ENCODE measurements around the gene SERPINA4. TPM values are rescaled to one million over a fixed set of nuclear protein-coding genes. Genes with fewer than 3 reads are reported as not detected.

The SERPINA4 gene
- total RNA-seq, 8 experiments from 2014 or later = 0.09 to 0.28 (median 0.24) TPM; not detected in 5

GRCh38 chr14:94535506-94535905 lies 25.7 kb upstream of the SERPINA4 start:
- ATAC-seq (replicated peaks in 6 of 8) = peak in 3 of 8 experiments; percentile 53 to 76 (median 57)
- no peak overlapping the region for H3K4me3 ChIP-seq
- in situ Hi-C loops (cut with MboI; ENCODE audit: low pct_unique_long_range_greater_than_20kb in 2 of 9, low sequenced_read_pairs in 9 of 9, unreplicated experiment in 9 of 9) = no loop called here
- no peaks in the 10 kb centered on the region for H3K4me1 ChIP-seq (replicated peaks in 1 of 2)
- no peak overlapping the region for H3K27ac ChIP-seq
- 14 to 100% (median 80%) methylated on average over 1 to 3 of the region's 3 CpGs; no CpG with 5 or more reads in 3 of the 10 experiments for WGBS, 10 experiments

- peak in 1 of 8 experiments; percentile 59 for ATAC-seq (replicated peaks in 6 of 8)
- in situ Hi-C loops (cut with MboI; ENCODE audit: low pct_unique_long_range_greater_than_20kb in 2 of 9, low sequenced_read_pairs in 9 of 9, unreplicated experiment in 9 of 9) = no loop called here
- H3K4me1 ChIP-seq (replicated peaks in 1 of 2) = no peaks in the 10 kb centered on the region
- H3K27ac ChIP-seq = no peak overlapping the region
- H3K4me3 ChIP-seq = no peak overlapping the region
- 50 to 83% (median 63%) methylated on average over 1 to 2 of the region's 2 CpGs; no CpG with 5 or more reads in 5 of the 10 experiments for WGBS, 10 experiments
Observed at GRCh38 chr14:94536836-94537235, 24.4 kb upstream of the SERPINA4 start.

GRCh38 chr14:94538070-94538740 lies 23.0 kb upstream of the SERPINA4 start:
- no peaks in the 10 kb centered on the region for H3K4me1 ChIP-seq (replicated peaks in 1 of 2)
- in situ Hi-C loops (cut with MboI; ENCODE audit: low pct_unique_long_range_greater_than_20kb in 2 of 9, low sequenced_read_pairs in 9 of 9, unreplicated experiment in 9 of 9) = no loop called here
- WGBS, 10 experiments = 42 to 88% (median 66%) methylated on average over 1 to 6 of the region's 6 CpGs; no CpG with 5 or more reads in 3 of the 10 experiments
- no peak overlapping the region for H3K4me3 ChIP-seq
- ATAC-seq (replicated peaks in 6 of 8) = no peak
- H3K27ac ChIP-seq = no peak overlapping the region

- in situ Hi-C loops (cut with MboI; ENCODE audit: low pct_unique_long_range_greater_than_20kb in 2 of 9, low sequenced_read_pairs in 9 of 9, unreplicated experiment in 9 of 9) = no loop called here
- WGBS, 10 experiments = 17 to 100% (median 90%) methylated on average over 1 to 2 of the region's 7 CpGs; no CpG with 5 or more reads in 4 of the 10 experiments
- ATAC-seq (replicated peaks in 6 of 8) = no peak
Observed at GRCh38 chr14:94539181-94539580, 22.1 kb upstream of the SERPINA4 start.

GRCh38 chr14:94540031-94540794 lies 21.0 kb upstream of the SERPINA4 start:
- Histone ChIP-seq H3K4me1 (replicated peaks in 1 of 2) (peaks cover 0 to 4% of the 10 kb centered on the region in 2 donors), H3K4me3 (no peak overlapping the region), H3K27ac (no peak overlapping the region)
- in situ Hi-C loops (cut with MboI; ENCODE audit: low pct_unique_long_range_greater_than_20kb in 2 of 9, low sequenced_read_pairs in 9 of 9, unreplicated experiment in 9 of 9) = no loop called here
- 0 to 89% (median 49%) methylated on average over 1 to 7 of the region's 13 CpGs; no CpG with 5 or more reads in 2 of the 10 experiments for WGBS, 10 experiments
- ATAC-seq (replicated peaks in 6 of 8) = no peak

More at GRCh38 chr14:94539181-94539580, 22.1 kb upstream of the SERPINA4 start:
- H3K27ac ChIP-seq = no peak overlapping the region
- H3K4me1 ChIP-seq (replicated peaks in 1 of 2) = peaks cover 0 to 3% of the 10 kb centered on the region in 2 donors
- H3K4me3 ChIP-seq = no peak overlapping the region

GRCh38 chr14:94541234-94541975 lies 19.8 kb upstream of the SERPINA4 start:
- Histone ChIP-seq H3K4me3 (no peak overlapping the region), H3K27ac (no peak overlapping the region), H3K4me1 (replicated peaks in 1 of 2) (peaks cover 3 to 9% of the 10 kb centered on the region in 2 donors)
- ATAC-seq (replicated peaks in 6 of 8) = no peak
- 61 to 100% (median 77%) methylated on average over 1 to 7 of the region's 9 CpGs; no CpG with 5 or more reads in 2 of the 10 experiments for WGBS, 10 experiments
- in situ Hi-C loops (cut with MboI; ENCODE audit: low pct_unique_long_range_greater_than_20kb in 2 of 9, low sequenced_read_pairs in 9 of 9, unreplicated experiment in 9 of 9) = no loop called here

- peak in 3 of 8 experiments; percentile 34 to 93 (median 86) for ATAC-seq (replicated peaks in 6 of 8)
- in situ Hi-C loops (cut with MboI; ENCODE audit: low pct_unique_long_range_greater_than_20kb in 2 of 9, low sequenced_read_pairs in 9 of 9, unreplicated experiment in 9 of 9) = no loop called here
- H3K4me1 ChIP-seq (replicated peaks in 1 of 2) = peaks cover 3 to 9% of the 10 kb centered on the region in 2 donors
- H3K4me3 ChIP-seq = no peak overlapping the region
- WGBS, 10 experiments = 0 to 100% (median 67%) methylated on average over 1 to 6 of the region's 12 CpGs; no CpG with 5 or more reads in 2 of the 10 experiments
- no peak overlapping the region for H3K27ac ChIP-seq
Observed at GRCh38 chr14:94542111-94542810, 19.0 kb upstream of the SERPINA4 start.

- Histone ChIP-seq H3K27ac (no peak overlapping the region), H3K4me1 (replicated peaks in 1 of 2) (peaks cover 3 to 9% of the 10 kb centered on the region in 2 donors), H3K4me3 (no peak overlapping the region)
- no peak for ATAC-seq (replicated peaks in 6 of 8)
- 33 to 83% (median 80%) methylated on average over 1 to 3 of the region's 9 CpGs; no CpG with 5 or more reads in 5 of the 10 experiments for WGBS, 10 experiments
- in situ Hi-C loops (cut with MboI; ENCODE audit: low pct_unique_long_range_greater_than_20kb in 2 of 9, low sequenced_read_pairs in 9 of 9, unreplicated experiment in 9 of 9) = no loop called here
Observed at GRCh38 chr14:94542811-94543440, 18.3 kb upstream of the SERPINA4 start.

- WGBS, 10 experiments = 48 to 100% (median 82%) methylated on average over 1 to 9 of the region's 15 CpGs; no CpG with 5 or more reads in 1 of the 10 experiments
- Histone ChIP-seq H3K4me3 (no peak overlapping the region), H3K27ac (no peak overlapping the region), H3K4me1 (replicated peaks in 1 of 2) (peaks cover 3 to 9% of the 10 kb centered on the region in 2 donors)
- in situ Hi-C loops (cut with MboI; ENCODE audit: low pct_unique_long_range_greater_than_20kb in 2 of 9, low sequenced_read_pairs in 9 of 9, unreplicated experiment in 9 of 9) = no loop called here
- ATAC-seq (replicated peaks in 6 of 8) = peak in 2 of 8 experiments; percentile 22 to 63
Observed at GRCh38 chr14:94543449-94544124, 17.7 kb upstream of the SERPINA4 start.

GRCh38 chr14:94544726-94545125 lies 16.5 kb upstream of the SERPINA4 start:
- in situ Hi-C loops (cut with MboI; ENCODE audit: low pct_unique_long_range_greater_than_20kb in 2 of 9, low sequenced_read_pairs in 9 of 9, unreplicated experiment in 9 of 9) = no loop called here
- Histone ChIP-seq H3K27ac (no peak overlapping the region), H3K4me1 (replicated peaks in 1 of 2) (peaks cover 3 to 14% of the 10 kb centered on the region in 2 donors), H3K4me3 (no peak overlapping the region)
- no peak for ATAC-seq (replicated peaks in 6 of 8)
- WGBS, 10 experiments = 0 to 80% (median 63%) methylated on average over 1 to 6 of the region's 7 CpGs; no CpG with 5 or more reads in 3 of the 10 experiments

- in situ Hi-C loops (cut with MboI; ENCODE audit: low pct_unique_long_range_greater_than_20kb in 2 of 9, low sequenced_read_pairs in 9 of 9, unreplicated experiment in 9 of 9) = no loop called here
- Histone ChIP-seq H3K4me3 (no peak overlapping the region), H3K4me1 (replicated peaks in 1 of 2) (peaks cover 3 to 14% of the 10 kb centered on the region in 2 donors), H3K27ac (no peak overlapping the region)
- WGBS, 10 experiments = 0 to 100% (median 71%) methylated on average over 1 to 7 of the region's 15 CpGs; no CpG with 5 or more reads in 2 of the 10 experiments
- ATAC-seq (replicated peaks in 6 of 8) = peak in 5 of 8 experiments; percentile 63 to 79 (median 64)
Observed at GRCh38 chr14:94545131-94545841, 16.0 kb upstream of the SERPINA4 start.

Measured in motor neuron (in vitro differentiated cells).